Measurements from ENCODE around the gene DET1. TPM values are rescaled to one million over a fixed set of nuclear protein-coding genes. Genes with fewer than 3 reads are reported as not detected.
"Not testable (repeated sequence)": the region's sequence is repeated elsewhere in the genome, so short reads cannot be mapped to it uniquely, and the experiment has no call there.

The DET1 gene
- polyA plus RNA-seq (2013, experiment 1 of 2; ENCODE audit: insufficient read length): 8.6 TPM
- polyA plus RNA-seq (2013, experiment 2 of 2; ENCODE audit: insufficient read length): 7.0 TPM

DNA sequence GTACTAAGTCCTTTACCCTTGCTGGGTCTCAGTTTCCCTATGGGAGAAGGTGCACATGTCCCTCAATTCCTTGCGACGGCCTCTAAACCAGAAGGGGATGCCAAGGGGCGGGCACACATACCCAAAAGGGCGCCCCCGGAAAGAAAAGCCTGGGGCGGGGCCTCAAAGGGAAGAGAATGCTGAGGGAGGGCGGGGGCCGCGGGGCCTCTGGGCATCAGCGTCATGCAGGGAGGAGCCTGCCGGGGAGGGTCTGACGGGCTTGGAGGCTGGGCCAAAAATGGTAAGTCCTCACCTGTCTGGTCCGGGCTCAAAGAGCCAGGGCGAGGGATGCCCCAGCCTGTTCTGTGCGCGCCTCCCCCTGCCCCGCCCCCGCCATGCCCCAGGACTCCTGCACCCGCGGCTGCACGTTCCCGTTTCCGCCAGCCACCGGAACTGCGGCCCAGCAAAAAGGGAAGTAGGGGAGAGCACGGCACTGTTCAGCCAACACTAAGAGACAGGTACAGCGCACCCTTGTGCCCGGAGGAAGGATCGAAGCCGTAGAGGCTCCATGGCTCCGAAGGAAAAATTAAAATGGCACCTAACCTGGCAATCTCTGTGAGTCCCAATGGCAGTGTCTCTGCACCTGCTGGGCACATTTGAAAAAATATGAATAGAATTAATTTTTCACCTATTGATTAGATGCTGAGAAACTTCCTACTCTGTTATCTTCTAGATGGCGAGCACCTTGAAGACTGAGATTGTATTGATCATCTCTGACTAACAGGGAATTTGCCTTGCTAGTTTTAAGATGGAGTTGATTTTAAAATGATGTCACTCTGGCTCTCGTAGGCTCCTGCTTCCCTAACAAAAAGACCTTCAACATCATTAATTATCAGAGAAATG, at the start of gene DET1:
Gene DET1 (minus strand): TSS at position 434 of the 882 bp plus-strand sequence. CDS start 14,976 bp downstream, outside the sequence.
- DNase-seq: peak; percentile 96

DNA sequence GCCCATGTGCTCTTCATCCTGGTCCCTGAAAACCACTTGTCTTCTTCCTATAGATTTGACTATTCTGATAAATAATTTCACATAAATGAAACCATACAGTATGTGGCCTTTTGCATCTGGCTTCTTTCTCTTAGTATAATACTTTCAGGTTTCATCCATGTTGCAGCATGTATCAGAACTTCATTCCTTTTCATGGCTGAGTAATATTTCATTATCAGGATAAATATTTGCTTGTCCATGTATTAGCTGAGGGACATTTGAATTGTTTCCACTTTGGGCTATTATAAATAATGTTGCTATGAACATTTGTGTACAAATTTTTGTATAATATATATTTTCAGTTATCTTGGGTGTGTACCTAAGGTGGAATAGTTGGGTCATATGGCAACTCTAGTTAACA, 44.9 kb upstream of the DET1 start:
- DNase-seq: no peak

DNA sequence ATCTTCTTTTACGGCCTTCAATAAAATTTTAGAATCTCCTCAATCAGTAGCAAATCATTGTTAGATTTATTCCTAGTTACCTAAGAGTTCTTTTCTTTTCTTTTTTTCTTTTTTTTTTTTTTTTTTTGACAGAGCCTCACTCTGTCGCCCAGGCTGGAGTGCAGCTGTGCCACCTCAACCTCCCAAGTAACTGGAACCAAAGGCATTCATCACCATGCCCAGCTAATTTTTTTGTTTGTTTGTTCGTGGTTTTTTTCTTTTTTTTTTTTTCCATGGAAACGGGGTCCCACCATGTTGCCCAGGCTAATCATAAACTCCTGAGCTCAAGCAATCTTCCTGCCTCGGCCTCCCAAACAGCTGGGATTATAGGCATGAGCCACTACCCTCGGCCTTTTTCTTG, 44.3 kb upstream of the DET1 start:
- no peak for DNase-seq

DNA sequence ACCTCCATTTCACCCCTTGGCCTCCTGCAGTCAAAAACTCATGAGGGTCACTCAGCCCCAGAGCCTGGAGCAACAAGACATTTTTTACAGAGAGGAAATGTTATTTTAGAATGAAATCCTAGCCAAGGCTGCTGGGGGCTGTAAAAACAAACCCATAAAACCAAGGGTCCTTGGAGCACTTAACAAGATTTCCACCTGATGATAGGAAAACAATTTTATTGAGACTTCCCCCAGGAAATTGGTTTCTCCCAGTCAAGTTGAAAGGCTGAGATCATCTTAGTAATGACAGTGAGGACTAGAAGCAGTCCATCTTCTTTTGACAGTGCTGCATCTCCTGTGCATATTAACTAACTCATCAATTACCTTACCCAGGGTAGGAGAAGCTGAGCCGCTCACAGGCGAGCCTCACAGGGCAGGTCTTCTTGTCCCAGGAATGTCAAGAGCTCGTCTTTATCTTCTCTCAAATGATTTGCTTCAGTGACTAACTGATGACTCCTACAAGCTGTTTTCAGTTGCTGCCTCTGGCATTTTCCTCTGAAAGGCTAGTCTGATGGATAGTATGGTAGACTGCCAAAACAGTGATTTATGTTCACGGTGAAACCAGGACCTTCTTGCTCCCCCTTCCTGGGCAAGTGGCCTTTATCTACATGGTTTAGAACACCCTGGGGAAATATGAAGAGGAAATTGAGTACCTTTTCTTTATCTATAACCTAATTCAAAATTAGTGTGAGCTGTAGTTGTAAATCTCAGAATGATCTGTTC, 40.1 kb upstream of the DET1 start:
- DNase-seq: peak; percentile 37

DNA sequence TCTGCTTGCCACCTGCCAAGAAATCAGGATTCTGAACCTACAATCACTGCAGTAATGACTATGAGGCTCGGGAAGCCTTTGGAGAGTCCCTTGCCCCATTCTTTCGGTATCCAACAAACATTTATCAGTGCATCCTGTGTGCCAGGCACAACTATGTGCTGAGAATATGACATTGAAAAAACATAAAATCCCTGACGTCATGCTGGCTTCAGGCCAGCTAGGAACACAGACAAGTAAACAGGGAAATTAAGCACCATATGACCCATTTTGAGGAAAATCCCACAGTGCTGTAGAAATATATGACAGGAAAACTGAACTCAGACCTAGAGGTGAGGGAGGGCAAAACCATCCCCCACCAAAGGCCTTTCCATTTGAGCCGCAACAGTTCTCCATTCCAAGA, 34.1 kb upstream of the DET1 start:
- DNase-seq: no peak

DNA sequence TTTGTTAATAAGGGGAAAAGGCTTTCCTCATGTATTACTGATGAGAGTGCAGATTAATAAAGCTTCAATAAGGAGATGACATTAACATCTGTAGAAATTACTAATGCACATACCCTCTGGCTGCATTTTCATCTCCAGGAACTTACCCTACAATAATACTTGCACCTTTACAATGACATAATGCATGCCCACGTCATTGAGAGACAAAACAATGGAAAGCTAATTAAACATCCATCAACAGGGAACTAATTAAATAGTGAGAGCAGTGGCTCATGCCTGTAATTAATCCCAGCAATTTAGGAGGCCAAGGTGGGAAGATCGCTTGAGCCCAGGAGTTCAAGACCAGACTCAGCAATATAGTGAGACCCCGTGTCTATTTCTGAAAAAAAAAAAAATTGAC, 32.8 kb upstream of the DET1 start:
- no peak for DNase-seq

DNA sequence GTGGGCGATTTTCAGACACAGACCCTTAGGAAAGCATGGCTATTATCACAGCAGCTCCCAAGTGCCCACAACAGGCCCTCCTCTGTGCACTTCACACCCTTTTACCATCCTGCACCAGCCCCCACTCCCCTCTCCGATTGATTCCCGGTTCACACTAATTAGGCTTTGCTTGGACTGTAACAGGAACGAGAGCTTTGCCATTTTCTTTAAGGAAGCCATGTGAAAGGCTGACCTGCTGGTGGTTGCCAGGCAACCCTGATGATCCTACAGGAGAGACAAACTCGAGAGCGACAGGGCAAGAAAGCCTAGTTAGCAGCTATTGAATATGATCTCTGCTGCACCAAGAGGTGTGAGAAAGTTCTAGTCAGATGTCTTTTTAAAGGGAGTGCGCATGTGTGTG, 28.2 kb upstream of the DET1 start:
- DNase-seq: no peak

DNA sequence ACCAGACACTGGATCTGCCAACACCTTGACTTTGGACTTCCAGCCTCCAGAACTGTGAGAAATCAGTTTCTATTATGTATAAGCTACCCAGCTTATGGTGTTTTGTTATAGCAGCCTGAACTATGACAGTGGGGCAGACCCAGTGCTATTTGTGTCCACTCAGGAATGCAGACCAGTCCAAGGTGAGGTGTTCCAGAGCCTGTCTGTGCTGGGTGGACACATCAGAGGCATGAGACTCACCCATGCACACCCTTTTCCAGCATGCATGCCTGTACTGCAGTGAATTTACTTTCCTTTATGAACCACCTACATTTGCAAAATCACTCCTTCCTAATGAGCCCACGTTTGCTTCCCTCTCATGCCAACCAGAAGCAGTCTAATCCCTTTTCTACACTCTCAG, 27.6 kb upstream of the DET1 start:
- no peak for DNase-seq

DNA sequence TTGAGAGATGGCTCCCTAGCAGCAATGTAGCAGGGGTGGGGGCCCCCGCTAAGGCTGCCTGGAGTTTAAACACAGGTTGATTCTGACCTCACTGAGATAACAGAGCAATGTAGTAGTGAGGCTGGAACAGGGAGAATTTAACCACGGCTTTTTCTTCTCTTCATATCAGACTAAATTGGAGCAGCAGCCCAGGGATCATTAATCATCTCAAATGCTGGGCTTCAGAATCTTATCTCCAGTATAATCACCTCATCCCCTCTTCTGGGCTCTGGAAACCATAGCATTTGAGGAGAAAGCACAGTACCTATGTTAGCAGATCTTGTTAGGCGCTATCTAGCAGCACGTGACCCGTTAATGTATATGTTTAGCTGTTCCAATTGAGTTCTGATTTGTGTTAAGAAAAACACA, 25.4 kb upstream of the DET1 start:
- DNase-seq: no peak

DNA sequence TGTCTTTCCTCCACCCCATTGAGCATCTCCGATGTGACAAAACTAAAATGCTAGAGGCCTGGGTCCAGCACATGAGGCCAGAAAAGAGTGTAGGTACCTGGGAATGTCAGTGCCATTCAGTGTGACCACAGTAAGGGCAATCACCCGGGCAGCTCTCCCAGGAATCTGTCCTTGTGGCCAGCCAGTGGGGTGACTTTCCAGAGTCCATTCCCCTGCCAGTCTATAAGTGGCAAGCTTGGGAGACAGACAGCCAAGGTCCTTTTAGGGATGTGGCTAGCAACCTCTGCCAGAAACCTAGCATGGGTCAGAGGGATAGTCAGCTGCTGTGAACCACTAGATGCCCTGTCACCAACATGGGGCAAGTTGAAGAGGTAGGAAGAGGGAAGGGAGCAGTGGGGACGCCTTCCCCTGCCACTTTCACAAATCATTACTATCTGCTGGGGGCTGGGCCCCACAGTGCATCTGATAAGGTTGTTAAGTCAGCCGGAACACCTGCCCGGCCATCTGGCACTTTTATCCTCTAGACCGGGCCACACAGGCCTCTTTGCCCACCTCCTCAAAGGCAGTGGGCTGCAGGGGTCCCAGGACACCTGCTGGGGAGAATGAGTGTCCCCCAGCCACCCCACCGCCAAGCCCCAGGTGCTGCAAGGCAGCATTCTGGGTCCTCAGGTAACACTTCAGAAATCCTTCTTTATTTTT, 24.8 kb upstream of the DET1 start:
- no peak for DNase-seq

DNA sequence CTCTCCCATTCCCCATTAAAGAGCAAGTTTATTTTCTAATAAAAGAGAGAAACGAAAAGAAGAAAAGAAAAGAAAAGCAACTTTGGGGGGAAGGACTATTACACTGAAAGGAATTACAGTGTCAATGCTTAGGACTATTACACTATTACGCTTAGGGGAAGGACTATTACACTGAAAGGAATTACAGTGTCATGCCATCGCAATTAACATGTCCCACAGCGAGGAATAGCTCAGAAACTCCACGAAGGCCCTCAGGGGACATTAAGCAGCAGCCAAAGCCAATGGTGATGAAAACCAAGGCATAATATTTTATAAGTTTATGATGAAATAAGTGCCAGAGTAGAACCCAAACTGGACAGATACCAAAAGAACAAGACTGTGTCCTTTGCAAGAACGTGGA, 22.1 kb upstream of the DET1 start:
- DNase-seq: no peak

DNA sequence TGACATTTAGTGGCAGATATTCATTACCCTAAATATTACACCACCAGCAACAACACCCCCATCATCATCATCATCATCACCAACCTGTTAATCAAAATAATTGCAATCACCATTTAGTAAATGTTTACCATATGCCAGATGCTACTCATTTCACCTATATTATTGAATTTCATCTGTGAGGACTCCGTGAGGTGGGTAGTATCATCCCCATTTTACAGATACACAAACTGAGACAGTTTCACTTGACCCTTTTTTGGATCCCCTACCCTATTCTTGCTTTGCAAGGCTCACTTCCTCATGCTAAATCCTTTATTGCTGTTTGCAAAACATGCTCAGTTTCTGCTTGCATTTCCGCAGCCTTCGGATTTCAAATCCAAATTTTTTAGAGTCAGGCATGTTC, 18.3 kb upstream of the DET1 start:
- no peak for DNase-seq

DNA sequence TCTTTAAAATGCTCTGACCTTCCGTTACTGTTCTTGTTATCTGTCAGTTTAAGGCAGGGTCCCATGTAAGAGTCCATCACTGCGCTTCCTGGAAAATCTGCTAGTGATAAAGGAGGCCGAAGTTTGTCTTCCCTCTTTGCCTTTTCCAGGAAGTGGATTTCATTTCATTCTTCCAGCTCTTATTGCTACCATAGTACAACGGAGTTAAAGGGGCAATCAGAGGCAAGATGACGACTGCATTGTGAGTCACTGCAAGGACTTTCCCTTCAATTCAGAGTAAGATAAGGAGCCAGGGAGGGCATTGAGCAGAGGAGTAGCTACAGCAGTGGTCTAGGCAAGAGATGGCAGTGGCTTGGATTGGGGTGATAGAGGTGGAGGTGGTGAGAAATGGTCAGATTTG, 17.2 kb upstream of the DET1 start:
- no peak for DNase-seq

DNA sequence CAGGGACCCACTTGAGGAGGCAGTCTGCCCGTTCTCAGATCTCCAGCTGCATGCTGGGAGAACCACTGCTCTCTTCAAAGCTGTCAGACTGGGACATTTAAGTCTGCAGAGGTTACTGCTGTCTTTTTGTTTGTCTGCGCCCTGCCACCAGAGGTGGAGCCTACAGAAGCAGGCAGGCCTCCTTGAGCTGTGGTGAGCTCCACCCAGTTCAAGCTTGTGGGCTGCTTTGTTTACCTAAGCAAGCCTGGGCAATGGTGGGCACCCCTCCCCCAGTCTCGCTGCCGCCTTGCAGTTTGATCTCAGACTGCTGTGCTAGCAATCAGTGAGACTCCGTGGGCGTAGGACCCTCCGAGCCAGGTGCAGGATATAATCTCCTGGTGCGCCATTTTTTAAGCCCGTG, 13.1 kb upstream of the DET1 start:
- DNase-seq: not testable (repeated sequence)

DNA sequence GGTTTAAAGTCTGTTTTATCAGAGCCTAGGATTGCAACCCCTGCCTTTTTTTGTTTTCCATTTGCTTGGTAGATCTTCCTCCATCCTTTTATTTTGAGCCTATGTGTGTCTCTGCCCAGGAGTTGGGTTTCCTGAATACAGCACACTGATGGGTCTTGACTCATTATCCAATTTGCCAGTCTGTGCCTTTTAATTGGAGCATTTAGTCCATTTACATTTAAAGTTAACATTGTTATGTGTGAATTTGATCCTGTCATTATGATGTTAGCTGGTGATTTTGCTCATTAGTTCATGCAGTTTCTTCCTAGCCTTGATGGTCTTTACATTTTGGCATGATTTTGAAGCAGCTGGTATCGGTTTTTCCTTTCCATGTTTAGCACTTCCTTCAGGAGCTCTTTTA, 11.5 kb upstream of the DET1 start:
- DNase-seq: not testable (repeated sequence)

DNA sequence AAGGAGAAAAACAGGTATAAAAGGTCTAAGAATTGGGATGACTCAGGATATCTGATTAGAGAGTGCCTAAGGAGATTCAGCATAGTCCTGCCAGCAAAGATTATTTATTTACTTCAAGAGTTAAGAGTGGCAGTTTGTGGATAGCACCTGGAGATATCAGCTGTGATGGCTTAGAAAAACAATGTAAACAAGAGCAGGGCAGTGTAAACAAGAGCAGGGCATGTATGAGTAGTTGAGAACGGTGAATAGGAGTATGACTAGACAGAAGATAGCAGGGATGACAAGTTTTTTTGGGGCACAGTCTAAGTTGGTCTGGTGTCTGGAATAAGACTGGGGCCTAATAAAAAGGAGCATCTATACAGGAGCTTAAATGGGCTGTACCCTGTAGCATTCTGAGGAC, 1.5 kb upstream of the DET1 start:
- DNase-seq: not testable (repeated sequence)

DNA sequence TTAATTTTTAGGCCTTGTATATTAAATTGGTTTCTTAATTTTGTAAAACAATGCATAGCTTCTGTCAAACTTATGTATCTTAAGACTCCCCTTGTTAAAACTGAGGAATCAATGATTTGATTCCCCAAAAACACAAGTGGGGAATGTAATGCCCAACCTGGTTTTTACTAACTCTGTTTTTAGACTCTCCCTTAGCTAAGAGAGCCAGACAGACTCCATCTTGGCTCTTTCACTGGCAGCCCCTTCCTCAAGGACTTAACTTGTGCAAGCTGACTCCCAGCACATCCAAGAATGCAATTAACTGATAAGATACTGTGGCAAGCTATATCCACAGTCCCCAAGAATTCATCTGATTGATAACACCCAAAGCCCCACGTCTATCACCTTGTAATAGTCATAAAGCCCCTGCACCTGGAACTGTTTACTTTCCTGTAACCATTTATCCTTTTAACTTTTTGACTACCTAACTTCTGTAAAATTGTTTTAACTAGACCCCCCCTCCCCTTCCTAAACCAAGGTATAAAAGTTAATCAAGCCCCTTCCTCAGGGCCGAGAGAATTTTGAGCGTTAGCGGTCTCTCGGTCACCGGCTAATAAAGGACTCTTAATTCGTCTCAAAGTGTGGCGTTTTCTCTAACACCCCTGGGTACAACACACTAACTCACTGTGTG, 768 bp downstream of the DET1 start:
- DNase-seq: not testable (repeated sequence)

DNA sequence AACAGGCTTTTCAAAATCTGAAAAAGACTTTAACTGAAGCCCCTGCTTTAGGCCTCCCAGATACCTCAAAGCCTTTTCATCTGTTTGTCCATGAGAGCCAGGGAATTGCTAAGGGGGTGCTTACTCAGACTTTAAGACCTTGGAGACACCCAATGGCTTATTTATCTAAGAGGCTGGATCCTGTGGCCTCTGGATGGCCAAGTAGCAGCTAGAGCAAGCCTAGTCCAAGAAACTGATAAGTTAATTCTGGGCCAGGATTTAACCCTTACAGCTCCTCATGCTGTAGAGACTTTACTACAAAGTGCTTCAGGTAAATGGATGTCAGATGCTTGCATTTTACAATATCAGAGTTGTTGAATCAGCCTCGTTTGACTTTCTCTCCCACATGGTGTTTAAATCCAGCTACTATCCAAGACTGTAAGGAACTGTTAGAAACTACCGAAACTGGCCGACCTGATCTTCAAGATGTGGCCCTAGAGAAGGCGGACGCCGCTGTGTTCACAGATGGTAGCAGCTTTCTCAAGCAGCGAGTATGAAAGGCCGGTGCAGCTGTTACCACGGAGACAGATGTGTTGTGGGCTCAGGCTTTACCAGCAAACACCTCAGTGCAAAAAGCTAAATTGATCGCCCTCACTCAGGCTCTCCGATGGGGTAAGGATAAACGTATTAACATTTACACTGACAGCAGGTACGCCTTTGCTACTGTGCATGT, 3.3 kb downstream of the DET1 start:
- DNase-seq: no peak

DNA sequence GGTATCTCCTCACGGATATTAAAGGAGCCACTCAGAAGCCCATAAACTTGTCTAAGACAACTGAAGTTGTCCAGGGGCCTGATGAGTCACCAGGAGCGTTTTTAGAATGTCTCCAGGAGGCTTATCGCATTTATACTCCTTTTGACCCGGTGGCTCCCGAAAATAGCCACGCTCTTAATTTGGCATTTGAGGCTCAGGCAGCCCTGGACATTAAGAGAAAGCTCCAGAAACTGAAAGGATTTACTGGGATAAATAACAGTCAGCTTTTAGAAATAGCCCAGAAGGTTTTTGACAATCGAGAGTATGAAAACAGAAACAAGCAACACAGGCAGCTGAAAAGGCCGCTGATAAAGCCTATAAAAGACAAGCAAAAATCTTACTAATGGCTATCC, 4.1 kb downstream of the DET1 start:
- DNase-seq: no peak

DNA sequence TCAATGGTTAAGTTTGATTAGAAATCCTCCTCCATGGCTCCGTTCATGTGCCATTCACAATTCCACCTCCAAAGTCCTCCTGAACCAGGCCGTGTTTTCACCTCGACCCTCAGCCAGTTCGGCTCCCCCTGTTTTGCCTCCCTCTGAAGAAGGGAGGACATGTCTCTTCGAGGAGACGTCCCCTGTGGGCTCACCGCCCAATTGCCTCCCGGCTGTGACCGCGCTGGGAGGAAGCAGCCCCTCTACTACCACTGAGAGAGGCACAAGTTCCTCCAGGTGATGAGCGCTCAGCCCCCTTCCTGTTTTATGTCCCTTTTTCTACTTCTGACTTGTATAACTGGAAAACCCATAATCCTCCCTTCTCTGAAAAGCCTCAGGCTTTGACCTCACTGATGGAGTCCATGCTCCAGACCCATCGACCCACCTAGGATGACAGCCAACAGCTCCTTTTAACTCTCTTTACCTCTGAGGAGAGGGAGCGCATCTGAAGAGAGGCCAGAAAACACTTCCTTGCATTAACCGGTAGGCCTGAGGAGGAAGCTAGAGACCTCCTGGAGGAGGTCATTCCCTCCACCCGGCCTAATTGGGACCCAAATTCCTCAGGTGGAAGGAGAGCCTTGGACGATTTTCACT, 4.7 kb downstream of the DET1 start:
- no peak for DNase-seq

DNA sequence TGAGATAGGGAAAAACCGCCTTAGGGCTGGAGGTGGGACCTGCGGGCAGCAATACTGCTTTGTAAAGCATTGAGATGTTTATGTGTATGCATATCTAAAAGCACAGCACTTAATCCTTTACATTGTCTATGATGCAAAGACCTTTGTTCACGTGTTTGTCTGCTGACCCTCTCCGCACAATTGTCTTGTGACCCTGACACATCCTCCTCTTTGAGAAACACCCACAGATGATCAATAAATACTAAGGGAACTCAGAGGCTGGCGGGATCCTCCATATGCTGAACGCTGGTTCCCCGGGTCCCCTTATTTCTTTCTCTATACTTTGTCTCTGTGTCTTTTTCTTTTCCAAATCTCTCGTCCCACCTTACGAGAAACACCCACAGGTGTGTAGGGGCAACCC, 5.4 kb downstream of the DET1 start:
- not testable (repeated sequence) for DNase-seq

Data from fibroblast of skin of abdomen (primary cell).